KMS-11 (cell line): Measurements from ENCODE around the gene ZNF175.

Source experiments
- H2AFZ ChIP-seq: fragments of 200-600 bp; sonication (generic); 2 replicates; pipeline ENCODE4 v1.6.1; 2016; ENCODE audit warnings: antibody characterized with exemption, mixed run types, low read depth
- H3K27ac ChIP-seq: fragments of 200-600 bp; sonication (generic); 2 replicates; pipeline ENCODE4 v1.6.1; 2016; ENCODE audit warnings: mild to moderate bottlenecking, mixed run types
- H3K27me3 ChIP-seq: fragments of 200-600 bp; sonication (generic); 2 replicates; pipeline ENCODE4 v1.6.1; 2017; ENCODE audit warnings: mild to moderate bottlenecking, low read depth, mixed run types, moderate library complexity; ENCODE audit not compliant: insufficient read depth
- H3K36me3 ChIP-seq: fragments of 200-600 bp; sonication (generic); 2 replicates; pipeline ENCODE4 v1.6.1; 2017; ENCODE audit warnings: mild to moderate bottlenecking, mixed run types; ENCODE audit not compliant: insufficient read depth
- H3K4me1 ChIP-seq: fragments of 200-600 bp; sonication (generic); 2 replicates; pipeline ENCODE4 v1.6.1; 2016; ENCODE audit warnings: mild to moderate bottlenecking, low read depth, mixed run types; ENCODE audit not compliant: poor library complexity, severe bottlenecking
- H3K4me2 ChIP-seq: fragments of 200-600 bp; sonication (generic); 2 replicates; pipeline ENCODE4 v1.7.0; 2016; ENCODE audit warnings: mild to moderate bottlenecking, mixed run types
- H3K4me3 ChIP-seq: fragments of 200-600 bp; sonication (generic); IDR thresholded peaks from 2 replicates; pipeline ENCODE4 v1.6.1; 2017; ENCODE audit warnings: low read depth, low read length, mixed read lengths; ENCODE audit not compliant: insufficient read depth
- H3K79me2 ChIP-seq: fragments of 200-600 bp; sonication (generic); 2 replicates; pipeline ENCODE4 v1.6.1; 2016; ENCODE audit warnings: low read depth, mixed run types; ENCODE audit not compliant: insufficient read depth
- H3K9ac ChIP-seq: fragments of 200-600 bp; sonication (generic); 2 replicates; pipeline ENCODE4 v1.6.1; 2016; ENCODE audit warnings: mild to moderate bottlenecking, mixed run types
- H4K20me1 ChIP-seq: fragments of 200-600 bp; sonication (generic); 2 replicates; pipeline ENCODE4 v1.6.1; 2016; ENCODE audit warnings: mild to moderate bottlenecking, mixed run types; ENCODE audit not compliant: insufficient read depth
- CTCF ChIP-seq: fragments of 200-600 bp; sonication (generic); conservative IDR thresholded peaks from 2 replicates; pipeline ENCODE4 v1.6.1; 2017; ENCODE audit warnings: low read depth, mild to moderate bottlenecking, antibody characterized with exemption, low read length, moderate library complexity, mixed read lengths

ZNF175 gene

GRCh38 chr19:51525651-51526050 lies 45.4 kb upstream of the ZNF175 start:
- H3K4me1 ChIP-seq = no peaks in the 10 kb centered on the region
- no peaks in the 10 kb centered on the region for H3K79me2 ChIP-seq
- no peak overlapping the region for H3K4me2 ChIP-seq
- no peak for TF ChIP-seq CTCF
- H3K27ac ChIP-seq = no peak overlapping the region
- no peak overlapping the region for H3K9ac ChIP-seq
- no peaks in the 10 kb centered on the region for H3K27me3 ChIP-seq
- H2AFZ ChIP-seq = no peak overlapping the region
- no peaks in the 10 kb centered on the region for H4K20me1 ChIP-seq
- no peaks in the 10 kb centered on the region for H3K36me3 ChIP-seq
- no peak overlapping the region for H3K4me3 ChIP-seq

DNA sequence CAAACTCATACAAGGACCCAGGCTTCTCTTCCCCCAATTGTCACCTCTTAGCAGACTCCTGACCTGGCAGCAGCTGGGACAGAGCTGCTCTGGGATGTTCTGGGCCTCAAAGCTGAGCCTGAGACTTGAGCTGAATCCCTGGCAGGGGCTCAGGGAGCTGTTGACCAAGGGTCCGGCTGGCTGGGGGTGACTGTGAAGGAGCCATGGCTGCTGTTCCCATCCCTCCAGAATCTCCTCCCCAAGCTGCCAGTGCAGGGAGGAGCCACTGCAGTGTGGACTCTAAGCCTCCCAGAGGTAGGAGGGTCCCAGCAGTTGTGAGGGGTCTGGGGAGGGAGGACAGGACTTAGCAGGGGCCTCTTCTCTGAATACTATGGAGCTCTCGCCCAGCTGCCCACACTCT lies 41.8 kb upstream of the ZNF175 start:
- no peak overlapping the region for H3K9ac ChIP-seq
- no peaks in the 10 kb centered on the region; the same call in 1 of the 2 replicates for H3K27me3 ChIP-seq
- no peak overlapping the region for H3K27ac ChIP-seq
- no peak for TF ChIP-seq CTCF
- H3K4me1 ChIP-seq = no peaks in the 10 kb centered on the region
- H3K4me3 ChIP-seq = no peak overlapping the region
- no peaks in the 10 kb centered on the region for H3K36me3 ChIP-seq
- no peaks in the 10 kb centered on the region for H4K20me1 ChIP-seq
- no peak overlapping the region for H3K4me2 ChIP-seq
- H2AFZ ChIP-seq = no peak overlapping the region
- no peaks in the 10 kb centered on the region for H3K79me2 ChIP-seq

DNA sequence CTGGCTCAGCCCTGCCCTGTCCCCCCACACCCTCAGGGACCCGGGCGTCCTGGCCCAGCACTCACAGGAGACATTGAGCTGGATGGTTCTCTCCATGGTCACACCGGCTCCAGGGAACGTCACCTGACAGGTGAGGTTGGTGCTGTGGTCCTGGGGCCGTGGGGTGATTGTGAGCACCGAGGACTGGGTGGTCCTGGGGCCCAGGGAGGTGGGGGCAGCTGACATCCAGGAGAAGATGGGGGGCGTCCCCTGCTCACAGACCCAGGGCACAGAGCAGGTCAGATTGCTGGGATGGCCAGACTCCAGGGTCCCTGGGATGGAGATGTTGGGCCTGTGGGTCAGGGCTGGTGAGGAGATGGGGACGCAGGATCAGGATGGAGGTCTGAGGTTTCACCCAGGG lies 40.5 kb upstream of the ZNF175 start:
- Histone ChIP-seq H3K27ac (no peak overlapping the region), H3K4me2 (no peak overlapping the region), H3K79me2 (no peaks in the 10 kb centered on the region), H4K20me1 (no peaks in the 10 kb centered on the region), H2AFZ (no peak overlapping the region), H3K36me3 (no peaks in the 10 kb centered on the region), H3K4me3 (no peak overlapping the region), H3K9ac (no peak overlapping the region), H3K27me3 (no peaks in the 10 kb centered on the region; the same call in 1 of the 2 replicates), H3K4me1 (no peaks in the 10 kb centered on the region)
- no peak for TF ChIP-seq CTCF

- TF ChIP-seq CTCF = no peak
- H2AFZ ChIP-seq = no peak within 1 kb of the TSS
- H3K36me3 ChIP-seq = no peaks in the 10 kb centered on the region
- H3K27ac ChIP-seq = no peak within 1 kb of the TSS
- no peaks in the 10 kb centered on the region for H3K4me1 ChIP-seq
- no peak within 1 kb of the TSS for H3K9ac ChIP-seq
- H3K4me3 ChIP-seq = no peak within 1 kb of the TSS
- H3K4me2 ChIP-seq = no peak within 1 kb of the TSS
- H4K20me1 ChIP-seq = no peaks in the 10 kb centered on the region
- H3K79me2 ChIP-seq = no peaks in the 10 kb centered on the region
- no peaks in the 10 kb centered on the region; the same call in 1 of the 2 replicates for H3K27me3 ChIP-seq
These were observed 39.5 kb upstream of the ZNF175 start, which contains the start of gene SIGLEC6 for GRCh38 chr19:51531349-51532315. Gene SIGLEC6, minus strand, starts transcription at chr19:51531670. Its CDS starts 22 bp downstream, at chr19:51531648.
